ENCODE measurements around the gene COL27A1.

GRCh38 chr9:114179516-114179915, 24.2 kb downstream of the COL27A1 start:
- no peak for TF ChIP-seq POLR2A (IDR thresholded peaks at IDR 0.05)
- TF ChIP-seq POLR2AphosphoS5 (IDR thresholded peaks at IDR 0.05): no peak
- TF ChIP-seq, protein P1, sequence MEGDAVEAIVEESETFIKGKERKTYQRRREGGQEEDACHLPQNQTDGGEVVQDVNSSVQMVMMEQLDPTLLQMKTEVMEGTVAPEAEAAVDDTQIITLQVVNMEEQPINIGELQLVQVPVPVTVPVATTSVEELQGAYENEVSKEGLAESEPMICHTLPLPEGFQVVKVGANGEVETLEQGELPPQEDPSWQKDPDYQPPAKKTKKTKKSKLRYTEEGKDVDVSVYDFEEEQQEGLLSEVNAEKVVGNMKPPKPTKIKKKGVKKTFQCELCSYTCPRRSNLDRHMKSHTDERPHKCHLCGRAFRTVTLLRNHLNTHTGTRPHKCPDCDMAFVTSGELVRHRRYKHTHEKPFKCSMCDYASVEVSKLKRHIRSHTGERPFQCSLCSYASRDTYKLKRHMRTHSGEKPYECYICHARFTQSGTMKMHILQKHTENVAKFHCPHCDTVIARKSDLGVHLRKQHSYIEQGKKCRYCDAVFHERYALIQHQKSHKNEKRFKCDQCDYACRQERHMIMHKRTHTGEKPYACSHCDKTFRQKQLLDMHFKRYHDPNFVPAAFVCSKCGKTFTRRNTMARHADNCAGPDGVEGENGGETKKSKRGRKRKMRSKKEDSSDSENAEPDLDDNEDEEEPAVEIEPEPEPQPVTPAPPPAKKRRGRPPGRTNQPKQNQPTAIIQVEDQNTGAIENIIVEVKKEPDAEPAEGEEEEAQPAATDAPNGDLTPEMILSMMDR (IDR thresholded peaks at IDR 0.05): no peak
